ENCODE results near the gene PAM.
"Not testable (repeated sequence)": the region's sequence is repeated elsewhere in the genome, so short reads cannot be mapped to it uniquely, and the experiment has no call there.

Gene PAM

GRCh38 chr5:103010168-103010567 lies 255.1 kb downstream of the PAM start:
- DNase-seq, result no peak

- DNase-seq, result peak; percentile 5
Observed at GRCh38 chr5:103013933-103014552, 258.9 kb downstream of the PAM start.

GRCh38 chr5:103014983-103015382 lies 259.9 kb downstream of the PAM start:
- no peak for DNase-seq

GRCh38 chr5:103016167-103016566 lies 261.1 kb downstream of the PAM start:
- DNase-seq, result no peak

- no peak for DNase-seq
Observed at GRCh38 chr5:103019804-103020203, 264.7 kb downstream of the PAM start.

GRCh38 chr5:103021314-103021713 lies 266.2 kb downstream of the PAM start:
- no peak for DNase-seq

- DNase-seq, result no peak
Observed at GRCh38 chr5:103027267-103027666, 272.2 kb downstream of the PAM start.

GRCh38 chr5:103031607-103032006 lies 276.5 kb downstream of the PAM start:
- no peak for DNase-seq

- no peak for DNase-seq
Observed at GRCh38 chr5:103033696-103034095, 278.6 kb downstream of the PAM start.

GRCh38 chr5:103034662-103035392 lies 279.7 kb downstream of the PAM start:
- no peak for DNase-seq

GRCh38 chr5:103035701-103036100 lies 280.6 kb downstream of the PAM start:
- DNase-seq, result no peak

- no peak for DNase-seq
Observed at GRCh38 chr5:103036601-103037000, 281.5 kb downstream of the PAM start.

- no peak for DNase-seq
Observed at GRCh38 chr5:103037673-103038455, 282.8 kb downstream of the PAM start.

- peak; percentile 28 for DNase-seq
Observed at GRCh38 chr5:103041071-103041676, 286.1 kb downstream of the PAM start.

GRCh38 chr5:103046706-103047105 lies 291.6 kb downstream of the PAM start:
- DNase-seq, result not testable (repeated sequence)

- no peak for DNase-seq
Observed at GRCh38 chr5:103057208-103058130, 302.4 kb downstream of the PAM start.

- no peak for DNase-seq
Observed at GRCh38 chr5:103059525-103059924, 304.4 kb downstream of the PAM start.

GRCh38 chr5:103060424-103060954 lies 305.4 kb downstream of the PAM start:
- no peak for DNase-seq

- DNase-seq, result peak; percentile 3
Observed at GRCh38 chr5:103066326-103066725, 311.2 kb downstream of the PAM start.

- not testable (repeated sequence) for DNase-seq
Observed at GRCh38 chr5:103073500-103073899, 318.4 kb downstream of the PAM start.

GRCh38 chr5:103075442-103075841 lies 320.3 kb downstream of the PAM start:
- no peak for DNase-seq
